ENCODE measurements around the gene PTTG1IP. TPM values are rescaled to one million over a fixed set of nuclear protein-coding genes. Genes with fewer than 3 reads are reported as not detected.

The PTTG1IP gene
- total and polyA plus RNA-seq, 2 of the 4 experiments (the other 2 are of a cell fraction) = 167 to 194 TPM

DNA sequence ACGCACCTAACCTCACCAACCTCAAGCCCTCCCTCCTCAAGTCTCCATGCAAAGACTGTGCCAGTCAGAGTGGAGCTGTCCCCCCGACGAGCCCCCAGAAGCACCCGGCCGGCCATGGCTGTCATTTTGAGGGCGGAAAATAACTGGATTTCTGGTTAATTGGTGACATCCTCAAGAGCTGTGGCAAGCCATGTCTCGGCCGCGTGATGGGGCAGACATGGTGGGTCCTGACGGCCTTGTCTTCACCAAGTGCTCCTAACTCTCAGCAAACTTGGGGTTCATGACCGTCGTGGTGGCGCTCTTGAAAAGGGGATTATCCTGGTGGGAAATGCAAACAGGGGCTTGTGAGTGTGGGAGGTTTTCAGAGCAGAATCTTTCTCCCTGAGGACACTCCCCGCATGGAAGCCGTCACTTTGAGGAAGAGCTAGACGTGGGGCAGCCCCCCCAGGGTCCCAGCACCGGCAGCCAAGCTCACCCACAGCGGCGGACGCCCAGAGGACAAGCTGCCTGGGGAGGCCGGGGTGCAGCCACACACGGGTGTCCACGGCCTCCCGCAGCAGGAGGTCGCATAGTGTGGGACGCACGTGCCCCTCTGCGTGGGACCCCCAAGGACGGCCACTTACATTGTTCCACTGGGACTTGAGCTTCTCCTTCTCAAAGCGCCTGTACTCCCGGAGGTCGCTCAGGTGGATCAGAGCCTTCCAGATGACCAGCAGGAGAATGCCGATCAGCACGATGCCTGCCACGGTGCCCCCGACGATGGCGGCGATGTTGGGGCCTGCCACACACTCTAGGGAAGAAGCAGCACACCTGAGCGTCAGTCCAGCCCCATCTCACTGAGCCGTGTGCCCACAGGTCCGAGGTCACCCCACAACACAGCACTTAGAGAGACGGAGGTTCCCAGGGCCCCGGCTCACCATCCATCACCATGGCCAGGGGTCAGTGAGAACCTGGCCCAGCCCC is 12.9 kb upstream of the PTTG1IP start:
- ChIA-PET POLR2A (ENCODE audit: unreplicated experiment) (no interaction called here), CTCF (no interaction called here)
- no peak overlapping the region for H3K4ac ChIP-seq (ENCODE audit: low read depth, low read length)
- H2AK5ac ChIP-seq (ENCODE audit: low read depth, low read length) = no peak overlapping the region
- in situ Hi-C loops (cut with MboI; ENCODE audit: low sequenced_read_pairs) (no loop called here), dilution Hi-C loops (cut with HindIII; ENCODE audit: low sequenced_read_pairs, unreplicated experiment) (no loop called here), intact Hi-C loops (cut with micrococcal nuclease) (no loop called here)
- no peak overlapping the region for H3K4me2 ChIP-seq (ENCODE audit: low read depth, low read length)
- no peak overlapping the region for H2AK9ac ChIP-seq (replicated peaks; ENCODE audit: low read depth, low read length, poor library complexity)
- no peak overlapping the region for H2BK5ac ChIP-seq (ENCODE audit: low read depth, low read length, poor library complexity, severe bottlenecking)
- 92% methylated on average over 28 of the region's 44 CpGs; no CpG with 5 or more reads in 1 of the 2 experiments for WGBS, 2 experiments (ENCODE audit: extremely low coverage in 2 of 2, insufficient read length in 1 of 2)
- H3K18ac ChIP-seq (ENCODE audit: low read depth, low read length) = no peak overlapping the region
- no peak overlapping the region for H3K56ac ChIP-seq (ENCODE audit: extremely low read depth, insufficient read depth, low read length)
- H2AFZ ChIP-seq (replicated peaks; ENCODE audit: low read length, poor library complexity) = no peak overlapping the region
- no peak overlapping the region for H4K8ac ChIP-seq (ENCODE audit: low read depth in 2 of 2, low read length in 2 of 2)
- no peaks in the 10 kb centered on the region; a peak in 1 of 4 replicates for H3K79me1 ChIP-seq (ENCODE audit: low read depth in 1 of 2, low read length in 2 of 2)
- H3K4me1 ChIP-seq (ENCODE audit: control insufficient read depth, insufficient read depth, low read length) = peaks cover 3% of the 10 kb centered on the region
- no peak for ATAC-seq (ENCODE audit: low read depth)
- peaks cover 27% of the 10 kb centered on the region for H3K27me3 ChIP-seq (ENCODE audit: control insufficient read depth, insufficient read depth, low read length)
- no peak overlapping the region for H4K5ac ChIP-seq (ENCODE audit: low read depth, low read length)
- no peak overlapping the region for H3K14ac ChIP-seq (replicated peaks; ENCODE audit: low read depth, low read length)
- H3K27ac ChIP-seq (ENCODE audit: insufficient read depth, low read length) = no peak overlapping the region
- H3K9me1 ChIP-seq (ENCODE audit: insufficient read depth, low read length) = peaks cover 10% of the 10 kb centered on the region
- no peak overlapping the region for H2BK15ac ChIP-seq (ENCODE audit: low read depth, low read length)
- H4K91ac ChIP-seq (ENCODE audit: insufficient read depth, low read depth, low read length) = no peak overlapping the region
- TF ChIP-seq RFX5 (IDR thresholded peaks at IDR 0.05; ENCODE audit: low read depth, low read length) (no peak), CEBPB (IDR thresholded peaks at IDR 0.05; ENCODE audit: low read depth, low read length) (no peak), RCOR1 (IDR thresholded peaks at IDR 0.05; ENCODE audit: insufficient replicate concordance, low read length) (no peak), NFE2L2 (IDR thresholded peaks at IDR 0.05; ENCODE audit: low read depth, low read length) (no peak), RAD21 (IDR thresholded peaks at IDR 0.05; ENCODE audit: low read length) (no peak), FOS (IDR thresholded peaks at IDR 0.05; ENCODE audit: low read depth, low read length) (no peak), MAZ (IDR thresholded peaks at IDR 0.05; ENCODE audit: borderline replicate concordance, low read depth, low read length) (no peak)
- TF ChIP-seq, protein P1, sequence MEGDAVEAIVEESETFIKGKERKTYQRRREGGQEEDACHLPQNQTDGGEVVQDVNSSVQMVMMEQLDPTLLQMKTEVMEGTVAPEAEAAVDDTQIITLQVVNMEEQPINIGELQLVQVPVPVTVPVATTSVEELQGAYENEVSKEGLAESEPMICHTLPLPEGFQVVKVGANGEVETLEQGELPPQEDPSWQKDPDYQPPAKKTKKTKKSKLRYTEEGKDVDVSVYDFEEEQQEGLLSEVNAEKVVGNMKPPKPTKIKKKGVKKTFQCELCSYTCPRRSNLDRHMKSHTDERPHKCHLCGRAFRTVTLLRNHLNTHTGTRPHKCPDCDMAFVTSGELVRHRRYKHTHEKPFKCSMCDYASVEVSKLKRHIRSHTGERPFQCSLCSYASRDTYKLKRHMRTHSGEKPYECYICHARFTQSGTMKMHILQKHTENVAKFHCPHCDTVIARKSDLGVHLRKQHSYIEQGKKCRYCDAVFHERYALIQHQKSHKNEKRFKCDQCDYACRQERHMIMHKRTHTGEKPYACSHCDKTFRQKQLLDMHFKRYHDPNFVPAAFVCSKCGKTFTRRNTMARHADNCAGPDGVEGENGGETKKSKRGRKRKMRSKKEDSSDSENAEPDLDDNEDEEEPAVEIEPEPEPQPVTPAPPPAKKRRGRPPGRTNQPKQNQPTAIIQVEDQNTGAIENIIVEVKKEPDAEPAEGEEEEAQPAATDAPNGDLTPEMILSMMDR (conservative IDR thresholded peaks at IDR 0.05; ENCODE audit: low read depth, low read length) = no peak
- TF ChIP-seq, protein P2, sequence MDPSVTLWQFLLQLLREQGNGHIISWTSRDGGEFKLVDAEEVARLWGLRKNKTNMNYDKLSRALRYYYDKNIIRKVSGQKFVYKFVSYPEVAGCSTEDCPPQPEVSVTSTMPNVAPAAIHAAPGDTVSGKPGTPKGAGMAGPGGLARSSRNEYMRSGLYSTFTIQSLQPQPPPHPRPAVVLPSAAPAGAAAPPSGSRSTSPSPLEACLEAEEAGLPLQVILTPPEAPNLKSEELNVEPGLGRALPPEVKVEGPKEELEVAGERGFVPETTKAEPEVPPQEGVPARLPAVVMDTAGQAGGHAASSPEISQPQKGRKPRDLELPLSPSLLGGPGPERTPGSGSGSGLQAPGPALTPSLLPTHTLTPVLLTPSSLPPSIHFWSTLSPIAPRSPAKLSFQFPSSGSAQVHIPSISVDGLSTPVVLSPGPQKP (IDR thresholded peaks at IDR 0.05; ENCODE audit: borderline replicate concordance, low read depth, low read length) = no peak
- H4K20me1 ChIP-seq (ENCODE audit: insufficient read depth, low read length) = no peaks in the 10 kb centered on the region
- H2BK120ac ChIP-seq (ENCODE audit: low read depth, low read length) = no peak overlapping the region
- H3K4me3 ChIP-seq (ENCODE audit: insufficient read depth, low read depth, low read length) = no peak overlapping the region
- no peak overlapping the region for H2BK20ac ChIP-seq (ENCODE audit: low read depth, low read length)
- no peaks in the 10 kb centered on the region for H3K36me3 ChIP-seq (ENCODE audit: control insufficient read depth, insufficient read depth, low read length)
- peaks cover 7% of the 10 kb centered on the region for H3K9me3 ChIP-seq (ENCODE audit: control insufficient read depth, insufficient read depth, low read length)
- no peak overlapping the region for H3K9ac ChIP-seq (ENCODE audit: low read depth, low read length)
- BruUV-seq (replicated peaks) = no TSS peak
- no peak for DNase-seq
- H3K23ac ChIP-seq (ENCODE audit: low read depth, low read length) = no peak overlapping the region

All from IMR-90 (cell line).